K562 (cell line): ENCODE data around the gene GLUD1. TPM values are rescaled to one million over a fixed set of nuclear protein-coding genes. Genes with fewer than 3 reads are reported as not detected.

ENCODE experiments used
- ATAC-seq: fragments of 200-7000 bp; cut with Tn5 transposase; 3 replicates; pipeline ENCODE4 v1.9.1; 2020; ENCODE audit warnings: moderate library complexity
- BruUV-seq: library from RNA; stranded (reverse); fragments of 400-500 nt; replicated peaks from 2 replicates; lab custom pipeline; 2021; lab: Mats Ljungman, UMichigan
- CTCF ChIA-PET: fragments of 300-600 bp; formaldehyde crosslinking; extraction: SDS; loops from one replicate; lab custom pipeline; 2021; ENCODE audit warnings: low intra/inter-chr PET ratio; lab: Yijun Ruan, JAX
- POLR2A ChIA-PET: fragments of 300-600, 350-650 bp; sonication (Branson Sonifier 250); formaldehyde crosslinking; extraction: SDS; loops from one replicate; lab custom pipeline; 2021; ENCODE audit warnings: antibody characterized with exemption, inconsistent platforms; lab: Yijun Ruan, JAX
- DNase-seq, 4 experiments: peaks; one replicate each; pipeline versions ENCODE4 v3.0.0 to v3.0.0-alpha.2; 2011 to 2018; ENCODE audit warnings: low spot score in 3 of 4, mixed read lengths in 3 of 4; ENCODE audit errors: extremely low read depth in 1 of 4
- FAIRE-seq: peaks from 2 replicates; lab custom pipeline; 2011; peaks lifted over from hg19 to GRCh38; lab: Jason Lieb, UNC
- H2AFZ ChIP-seq: 2 replicates; pipeline ENCODE4 v1.6.0; 2011; ENCODE audit warnings: low read depth, low read length, control low read depth, inconsistent platforms
- H3K27ac ChIP-seq: fragments of 200-600 bp; 3 replicates; pipeline ENCODE4 v1.8.0; 2011; ENCODE audit warnings: low read depth, mild to moderate bottlenecking, control low read depth, inconsistent platforms, low read length, moderate library complexity, mixed read lengths; ENCODE audit errors: extremely low read depth
- H3K27me3 ChIP-seq, 2 experiments: fragments of 300-600 bp in 1 of 2; 2 replicates in 1 of 2; 3 replicates in 1 of 2; pipeline versions ENCODE4 v1.6.0 to v1.8.0; 2011; ENCODE audit warnings: inconsistent platforms in 2 of 2, low read length in 2 of 2, mild to moderate bottlenecking in 1 of 2, mixed read lengths in 1 of 2, moderate library complexity in 1 of 2; ENCODE audit not compliant: control insufficient read depth in 2 of 2, insufficient read depth in 2 of 2
- H3K36me3 ChIP-seq: fragments of 300-600 bp; 3 replicates; pipeline ENCODE4 v1.8.0; 2011; ENCODE audit warnings: mild to moderate bottlenecking, low read length, inconsistent platforms; ENCODE audit not compliant: control insufficient read depth, insufficient read depth
- H3K4me1 ChIP-seq, 2 experiments: fragments of 200-600 bp in 1 of 2; replicated peaks in 1 of 2; 2 replicates in 1 of 2; 3 replicates in 1 of 2; pipeline versions ENCODE4 v1.5.1 to v1.8.0; 2011; ENCODE audit warnings: inconsistent platforms in 2 of 2, low read length in 2 of 2, mild to moderate bottlenecking in 1 of 2, mixed read lengths in 1 of 2, moderate library complexity in 1 of 2; ENCODE audit not compliant: control insufficient read depth in 2 of 2, insufficient read depth in 2 of 2
- H3K4me2 ChIP-seq: 2 replicates; pipeline ENCODE4 v1.6.1; 2011; ENCODE audit warnings: low read length, control low read depth, inconsistent platforms, mixed read lengths; ENCODE audit not compliant: insufficient read depth
- H3K4me3 ChIP-seq: fragments of 200-600 bp; sonication (generic), shearing (Covaris generic); 2 replicates; pipeline ENCODE4 v1.5.1; 2016; ENCODE audit warnings: control low read depth, inconsistent platforms
- H3K79me2 ChIP-seq: fragments of 200-600 bp; 3 replicates; pipeline ENCODE4 v1.8.0; 2011; ENCODE audit warnings: low read length, inconsistent platforms; ENCODE audit not compliant: control insufficient read depth, insufficient read depth
- H3K9ac ChIP-seq, 2 experiments: 2 replicates each; pipeline versions ENCODE4 v1.6.0 to v1.6.1; 2011; ENCODE audit warnings: low read depth in 2 of 2, low read length in 2 of 2, control low read depth in 1 of 2, inconsistent platforms in 1 of 2, mild to moderate bottlenecking in 1 of 2, mixed read lengths in 1 of 2; ENCODE audit not compliant: insufficient read depth in 1 of 2
- H3K9me1 ChIP-seq: one replicate; pipeline ENCODE4 v1.6.0; 2011; ENCODE audit warnings: inconsistent platforms, mild to moderate bottlenecking, low read length, moderate library complexity; ENCODE audit not compliant: control insufficient read depth, insufficient read depth
- H3K9me3 ChIP-seq: replicated peaks from 2 replicates; pipeline ENCODE4 v1.5.1; 2011; ENCODE audit warnings: low read depth, low read length, inconsistent platforms; ENCODE audit not compliant: control insufficient read depth, insufficient read depth
- H4K20me1 ChIP-seq: replicated peaks from 2 replicates; pipeline ENCODE4 v1.6.1; 2011; ENCODE audit warnings: low read length, inconsistent platforms, mixed read lengths; ENCODE audit not compliant: control insufficient read depth, insufficient read depth
- FOXJ2 ChIP-seq: fragments of 200-800 bp; sonication (Bioruptor generic); IDR thresholded peaks from 2 replicates; pipeline ENCODE4 v1.6.1; 2016; ENCODE audit warnings: missing genetic modification characterization, missing compliant biosample characterization
- KDM1A ChIP-seq, 2 experiments: fragments of 450-650 bp; IDR thresholded peaks; 2 replicates each; pipeline ENCODE4 v1.6.1; 2016; ENCODE audit warnings: mild to moderate bottlenecking in 2 of 2
- KDM2B ChIP-seq: fragments of 250-450 bp; sonication (Bioruptor Pico); IDR thresholded peaks from 2 replicates; pipeline ENCODE4 v1.8.0; 2021; ENCODE audit warnings: mild to moderate bottlenecking, moderate library complexity
- KDM5B ChIP-seq: fragments of 200-600 bp; sonication (generic); IDR thresholded peaks from 2 replicates; pipeline ENCODE4 v1.6.1; 2012; ENCODE audit warnings: low read depth, mild to moderate bottlenecking, moderate library complexity, low read length, control low read depth, inconsistent platforms; ENCODE audit not compliant: insufficient replicate concordance
- KHSRP ChIP-seq: fragments of 450-650 bp; IDR thresholded peaks from 2 replicates; pipeline ENCODE4 v1.6.1; 2017
- NFYB ChIP-seq: IDR thresholded peaks from 2 replicates; pipeline ENCODE4 v1.6.1; 2011; ENCODE audit warnings: mild to moderate bottlenecking, moderate library complexity; ENCODE audit not compliant: insufficient read length; ENCODE audit errors: extremely low read depth
- PTTG1 ChIP-seq: fragments of 450-650 bp; IDR thresholded peaks from 2 replicates; pipeline ENCODE4 v1.6.1; 2016; ENCODE audit warnings: low read depth, mild to moderate bottlenecking, missing genetic modification characterization, missing compliant biosample characterization
- RFX7 ChIP-seq: fragments of 250-450 bp; sonication (Bioruptor Pico); IDR thresholded peaks from 2 replicates; pipeline ENCODE4 v1.5.1; 2021; ENCODE audit warnings: mild to moderate bottlenecking
- RHOXF2B ChIP-seq: fragments of 250-450 bp; sonication (Bioruptor Pico); conservative IDR thresholded peaks from 2 replicates; pipeline ENCODE4 v1.5.1; 2021
- SLC30A9 ChIP-seq: fragments of 250-450 bp; sonication (Bioruptor Pico); IDR thresholded peaks from 2 replicates; pipeline ENCODE4 v1.8.0; 2022; ENCODE audit warnings: mild to moderate bottlenecking, moderate library complexity
- TEAD1 ChIP-seq, 2 experiments: fragments of 450-650 bp in 1 of 2; sonication (generic) in 1 of 2; formaldehyde crosslinking; IDR thresholded peaks; 2 replicates each; pipeline versions ENCODE4 v1.4.0 to v1.8.0; 2020 to 2022; ENCODE audit warnings: mild to moderate bottlenecking in 2 of 2, missing genetic modification reagents in 1 of 2
- TEAD2 ChIP-seq: fragments of 450-650 bp; IDR thresholded peaks from 2 replicates; pipeline ENCODE4 v1.6.1; 2016; ENCODE audit warnings: missing genetic modification characterization, control low read depth, missing compliant biosample characterization
- ZNF3 ChIP-seq: fragments of 250-450 bp; sonication (Bioruptor Pico); IDR thresholded peaks from 2 replicates; pipeline ENCODE4 v1.5.0; 2021; ENCODE audit warnings: mild to moderate bottlenecking, moderate library complexity
- WGBS: fragments of 100-300 bp; shearing (Covaris generic); methylation state at CpG from one replicate; pipeline ENCODE4 v1.1.6; 2016; ENCODE audit warnings: low coverage, mixed read lengths; ENCODE audit not compliant: insufficient coverage; ENCODE audit errors: missing lambda C conversion rate; 5-methylcytosine and 5-hydroxymethylcytosine counted together
- in situ Hi-C: fragments of 300-500 bp; cut with MboI; formaldehyde crosslinking; loops from 4 replicates; pipeline ENCODE4 v1.15.0; 2018; ENCODE audit warnings: inconsistent platforms, mixed read lengths
- intact Hi-C: fragments of 100-400 bp; cut with micrococcal nuclease; formaldehyde crosslinking; loops from 2 replicates; pipeline ENCODE4 v1.14.2; 2022
- polyA plus RNA-seq, 8 experiments: library from polyadenylated mRNA; depleted of rRNA in 4 of 8; stranded (reverse) in 5 of 8; unstranded in 3 of 8; fragments of >200 nt; fragmentation: Nextera tagmentation in 2 of 8; fragmentation: Illumina TruSeq in 1 of 8; extraction: Ambion mirVana in 2 of 8; extraction: Trizol in 1 of 8; gene quantifications; 2 replicates each; pipeline versions ENCODE4 v1.2.1 to v1.2.3, GENCODE V29; 2011 to 2014; ENCODE audit warnings: inconsistent platforms in 1 of 8, missing spikeins in 1 of 8
- total RNA-seq, 7 experiments: library from RNA; depleted of rRNA in 6 of 7; stranded (reverse); fragments of >200 nt in 6 of 7; fragmentation: Illumina TruSeq in 2 of 7; extraction: Trizol in 2 of 7; gene quantifications; 2 replicates each; pipeline versions ENCODE4 v1.2.1 to v1.2.3, GENCODE V29; 2011 to 2021; ENCODE audit warnings: low replicate concordance in 1 of 7
- TF ChIP-seq, protein P1 (sequence below): sonication (generic); formaldehyde crosslinking; IDR thresholded peaks from 2 replicates; pipeline ENCODE4 v1.8.0; 2022; ENCODE audit warnings: missing genetic modification reagents, mild to moderate bottlenecking, borderline replicate concordance
- TF ChIP-seq, protein P2 (sequence below), 2 experiments: fragments of 250-450 bp in 1 of 2; fragments of 450-650 bp in 1 of 2; sonication (Bioruptor Pico) in 1 of 2; IDR thresholded peaks; 2 replicates each; pipeline versions ENCODE4 v1.6.1 to v1.8.0; 2016 to 2021; ENCODE audit warnings: mild to moderate bottlenecking in 2 of 2, moderate library complexity in 2 of 2, missing compliant biosample characterization in 1 of 2, missing genetic modification characterization in 1 of 2
- TF ChIP-seq, protein P3 (sequence below): IDR thresholded peaks from 3 replicates; pipeline ENCODE4 v1.6.1; 2011; ENCODE audit warnings: borderline replicate concordance, mild to moderate bottlenecking, moderate library complexity; ENCODE audit not compliant: insufficient read length; ENCODE audit errors: extremely low read depth
- TF ChIP-seq, protein P4 (sequence below): fragments of 450-650 bp; IDR thresholded peaks from one replicate; pipeline ENCODE4 v1.6.1; 2018; ENCODE audit warnings: mild to moderate bottlenecking, moderate library complexity; ENCODE audit not compliant: partially characterized antibody
- TF ChIP-seq, protein P5 (sequence below): fragments of 250-450 bp; sonication (Bioruptor Pico); IDR thresholded peaks from 2 replicates; pipeline ENCODE4 v1.9.0; 2021; ENCODE audit warnings: mild to moderate bottlenecking

Gene GLUD1
- total and polyA plus RNA-seq, 9 of the 15 experiments (the other 6 are each of a cell fraction or from before 2014, with no cell fraction given), result 21.9 to 92.0 (median 76.3) TPM

DNA sequence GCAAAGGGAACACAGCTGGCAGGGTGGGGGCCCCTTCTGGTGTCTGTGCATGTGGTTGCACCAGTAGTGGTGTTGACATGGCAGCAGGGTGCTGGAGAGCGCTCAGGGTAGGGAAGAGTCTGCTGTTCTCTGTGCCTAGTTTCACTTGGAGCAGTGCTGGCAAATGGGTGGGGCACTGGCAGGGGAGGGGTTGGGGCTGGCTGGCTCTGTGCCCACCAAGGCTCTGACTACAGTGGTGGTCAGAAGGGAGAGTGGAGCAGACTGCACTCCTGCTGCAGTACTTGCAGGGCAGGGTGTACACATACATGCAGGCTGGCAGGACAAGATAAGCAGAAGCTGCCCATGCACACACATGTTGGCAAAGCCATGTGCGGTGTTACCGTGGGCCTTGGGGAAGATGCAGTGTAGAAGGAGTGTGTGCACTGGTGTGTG is 56.3 kb downstream of the GLUD1 start:
- Histone ChIP-seq H3K36me3 (no peaks in the 10 kb centered on the region), H3K79me2 (no peaks in the 10 kb centered on the region), H3K4me2 (no peak overlapping the region), H4K20me1 (no peaks in the 10 kb centered on the region), H3K9ac (no peak overlapping the region), H3K27me3 (0 out of 5 replicates have a peak, but pooled peaks cover 0 to 4% of the 10 kb centered on the region in 2 experiments), H3K9me3 (no peaks in the 10 kb centered on the region), H3K4me3 (no peak overlapping the region), H3K4me1 (no peaks in the 10 kb centered on the region; a peak in 1 of 5 replicates), H2AFZ (no peak overlapping the region), H3K9me1 (no peaks in the 10 kb centered on the region), H3K27ac (no peak overlapping the region)
- DNase-seq (no peak), ATAC-seq (no peak), FAIRE-seq (no peak)
- ChIA-PET CTCF (no interaction called here), POLR2A (no interaction called here)
- in situ Hi-C loops (no loop called here), intact Hi-C loops (no loop called here)
- no TSS peak for BruUV-seq
- WGBS, result 5% methylated on average over 2 of the region's 3 CpGs
- no peak for TF ChIP-seq SLC30A9
- TF ChIP-seq, protein P1, sequence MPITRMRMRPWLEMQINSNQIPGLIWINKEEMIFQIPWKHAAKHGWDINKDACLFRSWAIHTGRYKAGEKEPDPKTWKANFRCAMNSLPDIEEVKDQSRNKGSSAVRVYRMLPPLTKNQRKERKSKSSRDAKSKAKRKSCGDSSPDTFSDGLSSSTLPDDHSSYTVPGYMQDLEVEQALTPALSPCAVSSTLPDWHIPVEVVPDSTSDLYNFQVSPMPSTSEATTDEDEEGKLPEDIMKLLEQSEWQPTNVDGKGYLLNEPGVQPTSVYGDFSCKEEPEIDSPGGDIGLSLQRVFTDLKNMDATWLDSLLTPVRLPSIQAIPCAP (CRISPR knock-in tag), result no peak
- TF ChIP-seq, protein P2, sequence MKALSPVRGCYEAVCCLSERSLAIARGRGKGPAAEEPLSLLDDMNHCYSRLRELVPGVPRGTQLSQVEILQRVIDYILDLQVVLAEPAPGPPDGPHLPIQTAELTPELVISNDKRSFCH (CRISPR knock-in tag; IDR thresholded peaks at IDR 0.05), result no peak
- TF ChIP-seq, protein P2 (tag; IDR thresholded peaks at IDR 0.05), result no peak
- no peak for TF ChIP-seq TEAD1 (CRISPR knock-in tag; IDR thresholded peaks at IDR 0.05)
- TF ChIP-seq KDM5B, result no peak
- TF ChIP-seq, protein P3, sequence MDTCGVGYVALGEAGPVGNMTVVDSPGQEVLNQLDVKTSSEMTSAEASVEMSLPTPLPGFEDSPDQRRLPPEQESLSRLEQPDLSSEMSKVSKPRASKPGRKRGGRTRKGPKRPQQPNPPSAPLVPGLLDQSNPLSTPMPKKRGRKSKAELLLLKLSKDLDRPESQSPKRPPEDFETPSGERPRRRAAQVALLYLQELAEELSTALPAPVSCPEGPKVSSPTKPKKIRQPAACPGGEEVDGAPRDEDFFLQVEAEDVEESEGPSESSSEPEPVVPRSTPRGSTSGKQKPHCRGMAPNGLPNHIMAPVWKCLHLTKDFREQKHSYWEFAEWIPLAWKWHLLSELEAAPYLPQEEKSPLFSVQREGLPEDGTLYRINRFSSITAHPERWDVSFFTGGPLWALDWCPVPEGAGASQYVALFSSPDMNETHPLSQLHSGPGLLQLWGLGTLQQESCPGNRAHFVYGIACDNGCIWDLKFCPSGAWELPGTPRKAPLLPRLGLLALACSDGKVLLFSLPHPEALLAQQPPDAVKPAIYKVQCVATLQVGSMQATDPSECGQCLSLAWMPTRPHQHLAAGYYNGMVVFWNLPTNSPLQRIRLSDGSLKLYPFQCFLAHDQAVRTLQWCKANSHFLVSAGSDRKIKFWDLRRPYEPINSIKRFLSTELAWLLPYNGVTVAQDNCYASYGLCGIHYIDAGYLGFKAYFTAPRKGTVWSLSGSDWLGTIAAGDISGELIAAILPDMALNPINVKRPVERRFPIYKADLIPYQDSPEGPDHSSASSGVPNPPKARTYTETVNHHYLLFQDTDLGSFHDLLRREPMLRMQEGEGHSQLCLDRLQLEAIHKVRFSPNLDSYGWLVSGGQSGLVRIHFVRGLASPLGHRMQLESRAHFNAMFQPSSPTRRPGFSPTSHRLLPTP, result no peak
- TF ChIP-seq FOXJ2, result no peak
- no peak for TF ChIP-seq RFX7 (CRISPR knock-in tag)
- TF ChIP-seq KDM1A (IDR thresholded peaks at IDR 0.05), result no peak
- TF ChIP-seq, protein P4, sequence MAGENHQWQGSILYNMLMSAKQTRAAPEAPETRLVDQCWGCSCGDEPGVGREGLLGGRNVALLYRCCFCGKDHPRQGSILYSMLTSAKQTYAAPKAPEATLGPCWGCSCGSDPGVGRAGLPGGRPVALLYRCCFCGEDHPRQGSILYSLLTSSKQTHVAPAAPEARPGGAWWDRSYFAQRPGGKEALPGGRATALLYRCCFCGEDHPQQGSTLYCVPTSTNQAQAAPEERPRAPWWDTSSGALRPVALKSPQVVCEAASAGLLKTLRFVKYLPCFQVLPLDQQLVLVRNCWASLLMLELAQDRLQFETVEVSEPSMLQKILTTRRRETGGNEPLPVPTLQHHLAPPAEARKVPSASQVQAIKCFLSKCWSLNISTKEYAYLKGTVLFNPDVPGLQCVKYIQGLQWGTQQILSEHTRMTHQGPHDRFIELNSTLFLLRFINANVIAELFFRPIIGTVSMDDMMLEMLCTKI, result no peak
- no peak for TF ChIP-seq KHSRP
- no peak for TF ChIP-seq PTTG1
- TF ChIP-seq NFYB, result no peak
- TF ChIP-seq KDM2B (CRISPR knock-in tag), result no peak
- TF ChIP-seq, protein P5, sequence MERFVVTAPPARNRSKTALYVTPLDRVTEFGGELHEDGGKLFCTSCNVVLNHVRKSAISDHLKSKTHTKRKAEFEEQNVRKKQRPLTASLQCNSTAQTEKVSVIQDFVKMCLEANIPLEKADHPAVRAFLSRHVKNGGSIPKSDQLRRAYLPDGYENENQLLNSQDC (CRISPR knock-in tag), result no peak
- TF ChIP-seq RHOXF2B (CRISPR knock-in tag), result no peak
- TF ChIP-seq TEAD2, result no peak
- TF ChIP-seq ZNF3, result no peak
